GM04504 (cell line): Measurements from ENCODE around the gene NPAS3.

Source experiments
- DNase-seq: peaks from one replicate; pipeline ENCODE4 v3.0.0-alpha.2; 2012; ENCODE audit warnings: low read depth

Gene NPAS3

DNA sequence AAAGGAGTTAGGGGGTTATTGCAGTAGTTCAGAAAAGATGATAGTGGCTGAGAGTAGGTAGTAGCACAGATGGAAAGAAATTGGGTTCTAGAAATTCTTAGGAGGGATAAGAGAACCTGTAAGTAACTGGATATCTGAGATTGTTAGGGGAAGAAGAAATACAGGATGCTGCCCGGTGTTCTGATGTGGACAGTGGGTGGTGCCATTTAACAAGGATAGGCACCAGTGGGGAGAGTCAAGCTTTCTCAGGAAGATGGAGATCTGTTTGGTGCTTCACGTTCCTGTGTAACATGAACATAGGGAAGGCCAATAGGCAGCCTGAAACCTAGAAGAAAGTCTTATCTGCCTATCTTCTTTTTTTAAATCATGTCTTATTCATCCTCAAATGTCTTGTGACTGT lies 245.9 kb downstream of the NPAS3 start:
- peak; percentile 10 for DNase-seq

- no peak for DNase-seq
Observed at GRCh38 chr14:33186656-33187055, 248.0 kb downstream of the NPAS3 start.

DNA sequence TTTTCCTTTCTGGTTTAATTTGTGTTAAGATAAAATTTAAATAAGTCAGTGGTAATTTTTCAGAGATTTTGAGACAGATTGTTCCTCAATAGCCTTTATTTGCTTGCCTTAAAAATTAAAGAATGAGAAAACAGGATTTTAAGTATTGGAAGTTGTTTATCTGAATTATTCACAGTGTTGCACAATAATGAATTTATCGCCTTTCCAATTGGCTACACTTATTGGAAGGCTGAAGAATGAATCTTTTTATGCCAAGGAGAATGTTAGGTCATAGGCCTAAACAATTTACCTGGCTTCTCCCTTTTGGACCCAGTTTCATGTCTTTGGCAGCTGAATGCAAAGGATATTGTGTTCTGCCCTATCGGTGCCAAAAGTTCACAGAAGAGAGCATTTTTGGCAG lies 250.2 kb downstream of the NPAS3 start:
- no peak for DNase-seq

DNA sequence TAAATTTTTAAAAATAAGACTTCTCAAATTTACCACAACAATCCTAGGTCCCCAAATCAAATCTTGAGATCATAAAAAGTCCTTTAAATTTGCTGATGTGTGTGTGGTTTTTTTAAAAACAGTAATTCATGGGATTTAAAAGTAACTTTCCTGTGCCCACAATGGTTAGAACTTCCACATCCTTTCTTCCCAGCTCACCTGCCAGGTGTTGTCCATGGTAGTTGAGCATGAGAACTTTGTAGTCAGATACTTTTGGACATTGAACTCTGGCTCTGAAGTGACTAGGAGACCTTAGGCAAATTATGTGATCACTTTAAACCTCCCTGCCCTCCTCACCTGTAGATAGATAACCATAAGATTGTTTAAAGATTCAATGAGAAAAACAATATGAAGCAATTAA lies 253.2 kb downstream of the NPAS3 start:
- no peak for DNase-seq

DNA sequence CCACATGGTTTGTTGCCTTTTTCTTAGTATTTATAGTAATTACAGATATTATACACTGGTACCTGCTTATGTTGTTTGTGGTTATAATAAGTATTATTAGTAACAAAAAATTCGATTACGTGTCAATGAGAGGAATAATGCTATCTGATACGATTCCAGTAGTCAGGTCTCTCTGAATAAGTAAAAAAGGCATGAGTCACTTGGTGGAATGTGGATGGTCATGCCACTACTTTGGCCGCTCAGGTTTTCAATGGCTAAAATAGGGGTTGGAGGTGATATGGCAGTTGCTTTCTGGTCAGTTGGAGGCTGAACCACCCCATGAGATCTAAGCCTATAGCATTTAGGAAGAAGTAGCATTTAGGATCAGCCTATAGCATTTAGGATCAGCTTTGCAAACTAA lies 255.9 kb downstream of the NPAS3 start:
- no peak for DNase-seq

- DNase-seq: no peak
Observed at GRCh38 chr14:33198684-33199083, 260.0 kb downstream of the NPAS3 start.

DNA sequence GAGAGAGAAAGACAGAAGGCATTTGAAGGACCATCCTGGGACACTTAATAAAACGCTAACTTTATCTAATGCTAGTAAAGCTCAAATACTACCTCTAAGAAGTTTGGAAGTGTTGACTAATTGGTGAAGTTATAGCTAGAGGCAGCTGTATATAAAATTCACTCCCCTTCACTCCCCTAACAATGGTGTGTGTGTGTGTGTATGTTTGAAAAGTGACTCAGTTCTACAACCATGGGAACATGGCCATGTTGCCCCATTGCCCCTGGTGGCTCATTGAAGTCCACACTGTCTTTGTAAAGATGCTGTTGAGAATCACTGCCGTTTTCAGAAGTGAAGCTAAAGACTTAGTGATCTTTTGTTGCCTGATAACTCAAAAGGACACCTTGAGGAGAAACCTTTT lies 262.4 kb downstream of the NPAS3 start:
- DNase-seq: no peak

DNA sequence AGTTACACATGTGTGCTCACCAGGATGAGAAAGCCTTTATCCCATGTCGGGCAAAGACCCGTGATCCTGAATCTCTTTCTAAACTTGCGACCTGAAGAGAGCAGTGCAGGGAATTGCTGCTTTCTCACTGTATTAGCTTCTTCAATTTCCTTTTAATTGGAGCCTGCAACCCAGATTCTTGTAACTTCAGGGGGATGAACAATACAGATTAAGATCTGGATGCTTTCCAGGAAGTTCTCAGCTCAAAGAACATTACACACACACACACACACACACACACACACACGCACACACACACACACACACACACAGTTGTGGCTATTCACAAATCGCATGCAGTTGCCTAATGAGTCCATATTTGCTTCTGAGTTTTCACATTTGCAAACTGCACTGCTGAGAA lies 268.3 kb downstream of the NPAS3 start:
- no peak for DNase-seq

DNA sequence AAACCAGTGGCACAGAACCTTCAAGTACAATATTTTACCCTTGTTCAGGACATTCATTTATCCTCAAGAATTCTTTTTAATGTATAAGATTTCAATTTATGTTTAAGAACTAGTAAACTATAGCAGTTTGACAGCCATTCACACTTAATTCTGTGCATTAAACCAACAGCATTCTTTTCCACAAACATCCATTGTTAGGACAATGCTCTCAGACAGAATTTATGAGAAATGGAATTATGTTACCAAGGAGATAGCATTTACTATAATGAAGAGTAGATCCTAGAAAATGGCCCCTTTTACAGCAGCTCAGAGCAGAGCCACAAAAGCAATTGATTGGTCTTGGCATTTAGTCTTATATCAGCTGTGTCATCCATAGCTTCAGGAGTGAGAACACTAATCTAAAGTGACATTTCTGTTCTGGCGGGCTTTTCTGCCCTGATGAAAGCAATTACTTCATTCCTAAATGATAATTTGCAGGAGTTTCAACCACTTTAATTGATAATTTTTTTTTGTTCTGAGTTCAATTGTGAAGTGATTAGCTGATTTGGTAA lies 268.9 kb downstream of the NPAS3 start:
- DNase-seq: no peak

DNA sequence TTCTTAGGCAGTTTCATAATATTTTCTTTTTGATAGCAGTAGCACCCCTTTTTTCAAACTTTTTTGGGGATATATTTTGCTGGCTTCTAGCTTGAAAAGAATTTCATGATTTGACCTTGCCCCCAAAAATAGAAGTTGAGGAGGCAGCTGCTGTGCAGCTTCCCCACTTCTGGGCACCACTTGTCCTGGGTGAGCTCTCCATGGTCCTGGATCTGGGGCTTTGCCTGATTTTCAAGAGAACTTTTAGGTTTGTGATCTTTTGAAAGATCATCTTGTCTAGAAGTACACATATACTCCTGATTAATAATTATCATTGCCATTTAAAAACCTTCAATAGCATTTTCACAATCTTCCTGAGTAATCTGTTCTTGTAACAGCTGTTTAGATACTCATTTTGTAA lies 271.6 kb downstream of the NPAS3 start:
- no peak for DNase-seq

DNA sequence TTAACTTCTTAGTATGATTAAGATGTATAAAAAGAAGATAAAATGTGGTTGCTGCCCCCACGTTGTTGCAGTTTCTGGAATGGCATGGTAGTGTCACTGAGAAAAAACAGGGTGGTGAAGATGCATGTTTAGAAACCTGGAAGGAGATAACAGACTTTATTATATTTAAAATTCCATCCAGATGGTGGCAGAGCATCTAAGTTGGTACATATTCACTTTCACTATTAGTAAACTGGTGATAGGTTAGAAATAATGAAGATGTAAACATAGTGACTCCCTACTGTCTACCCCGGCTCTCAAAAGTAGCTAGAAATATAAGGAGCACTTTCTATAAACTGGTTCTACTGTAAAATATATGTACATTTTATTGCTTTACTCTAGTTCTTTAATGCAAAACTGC lies 279.3 kb downstream of the NPAS3 start:
- no peak for DNase-seq

GRCh38 chr14:33219957-33220356 lies 281.3 kb downstream of the NPAS3 start:
- DNase-seq: no peak

GRCh38 chr14:33229269-33229929 lies 290.7 kb downstream of the NPAS3 start:
- no peak for DNase-seq

GRCh38 chr14:33230021-33230420 lies 291.3 kb downstream of the NPAS3 start:
- DNase-seq: no peak

- DNase-seq: no peak
Observed at GRCh38 chr14:33232031-33232430, 293.4 kb downstream of the NPAS3 start.

- no peak for DNase-seq
Observed at GRCh38 chr14:33237115-33237740, 298.5 kb downstream of the NPAS3 start.

DNA sequence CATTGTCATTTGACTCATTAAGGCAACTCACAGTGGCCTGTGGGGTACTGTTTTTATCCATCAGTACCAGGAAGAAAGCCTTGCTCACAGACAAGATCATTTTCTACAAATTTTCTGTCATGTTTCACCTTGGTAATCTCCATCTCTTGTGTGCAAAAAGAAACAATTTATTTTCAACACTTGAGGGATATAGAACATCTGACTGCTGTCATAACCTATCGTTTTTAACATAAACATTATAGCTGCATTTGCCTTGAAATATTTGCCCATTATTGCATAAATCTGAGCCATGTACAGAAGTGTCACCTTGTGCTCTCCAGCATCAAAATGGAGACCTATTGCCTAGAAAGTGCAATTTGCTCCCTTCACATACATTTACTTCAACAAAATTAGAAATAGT lies 300.8 kb downstream of the NPAS3 start:
- DNase-seq: no peak

DNA sequence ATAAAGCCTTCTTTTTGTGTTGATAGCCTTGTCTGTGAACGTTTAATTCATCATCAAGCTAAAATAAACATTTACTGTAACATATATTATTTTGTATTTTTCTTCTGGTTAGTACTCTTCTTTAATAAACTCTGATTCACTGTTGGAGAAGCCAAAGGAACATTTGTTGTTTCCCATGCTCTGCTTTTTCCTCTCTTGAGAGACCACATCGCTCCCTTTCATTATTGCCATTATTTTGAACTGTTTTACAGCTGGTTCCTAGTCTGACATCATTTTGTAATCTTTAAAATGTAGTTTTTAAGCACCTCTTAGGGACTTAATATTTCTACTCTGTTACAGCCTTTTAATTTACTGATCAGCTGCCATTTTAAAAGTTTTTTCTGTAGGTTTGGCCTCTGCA lies 301.8 kb downstream of the NPAS3 start:
- DNase-seq: no peak

- no peak for DNase-seq
Observed at GRCh38 chr14:33241331-33241730, 302.7 kb downstream of the NPAS3 start.

DNA sequence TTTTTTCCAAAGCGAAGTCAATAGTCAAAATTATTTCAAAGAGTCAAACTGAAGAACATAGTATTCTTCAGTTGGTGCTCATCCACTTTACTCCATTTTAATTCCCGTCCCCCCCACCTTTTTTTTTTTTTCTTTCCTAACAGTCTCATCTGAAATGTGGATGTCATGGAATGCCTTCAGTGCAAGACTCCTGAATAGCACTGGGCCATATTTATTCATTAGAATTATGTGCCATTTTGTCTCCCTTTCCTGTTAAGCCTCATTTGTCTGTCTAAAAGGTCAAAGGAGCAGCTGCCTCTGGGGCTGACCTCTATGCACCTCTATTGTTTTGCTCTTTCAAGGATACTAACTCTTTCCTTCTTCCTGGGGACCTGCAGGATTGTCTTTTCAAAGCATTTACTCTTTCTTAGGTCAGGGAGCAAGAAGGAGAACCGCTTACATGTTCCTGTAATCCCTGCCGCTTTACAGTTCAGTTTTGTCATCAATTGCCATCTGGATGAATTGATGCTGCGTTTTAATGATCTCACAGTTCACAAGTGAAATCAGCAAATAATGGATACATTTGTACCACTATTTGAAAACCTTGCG lies 310.6 kb downstream of the NPAS3 start:
- no peak for DNase-seq

- DNase-seq: no peak
Observed at GRCh38 chr14:33250963-33251362, 312.3 kb downstream of the NPAS3 start.

DNA sequence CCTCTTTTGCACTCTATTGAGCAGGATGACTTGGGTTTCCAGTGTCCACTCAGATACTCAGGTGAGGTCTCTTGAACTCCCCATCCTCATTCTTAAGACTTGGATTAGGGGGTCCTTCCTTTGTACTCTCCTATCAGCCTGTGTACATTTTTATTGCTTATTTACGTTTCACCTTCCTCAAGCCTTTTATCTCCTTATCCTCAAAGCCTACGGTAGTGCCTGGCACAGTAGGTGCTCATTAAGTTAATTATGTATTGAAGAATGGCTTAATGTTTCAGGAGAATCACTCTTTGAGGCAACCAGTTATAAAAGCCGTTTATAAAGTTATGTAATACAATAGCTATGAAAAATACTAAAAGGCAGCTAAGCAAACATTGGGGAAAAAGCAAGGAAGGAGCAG lies 315.7 kb downstream of the NPAS3 start:
- DNase-seq: no peak

DNA sequence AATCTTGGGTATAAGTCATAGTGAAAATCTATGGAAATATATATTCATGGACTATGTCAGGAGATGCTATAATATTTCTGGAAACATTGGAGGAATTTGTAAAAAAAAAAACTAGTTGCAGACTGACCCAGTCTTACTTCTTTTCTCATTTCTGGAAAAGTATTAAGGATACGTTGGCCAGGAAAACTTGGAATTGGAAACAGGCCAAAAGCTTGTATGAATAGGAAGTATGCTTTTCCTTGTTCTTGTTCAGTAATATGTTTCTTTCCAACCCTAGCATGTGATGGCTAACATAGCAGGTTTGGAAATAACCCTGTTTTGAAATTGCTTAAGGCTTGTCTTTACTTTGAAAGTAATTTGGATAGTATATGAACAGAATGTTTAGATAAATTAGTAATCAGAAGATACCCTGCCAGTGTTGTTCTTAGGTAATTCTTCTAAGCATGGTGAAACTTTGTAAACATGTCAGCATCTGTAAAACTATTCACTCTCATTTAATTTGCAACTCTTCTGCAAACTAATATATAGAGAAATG lies 316.2 kb downstream of the NPAS3 start:
- DNase-seq: no peak
